GM20431 (cell line): ENCODE results near the gene SDHA.
"Not testable (repeated sequence)": the region's sequence is repeated elsewhere in the genome, so short reads cannot be mapped to it uniquely, and the experiment has no call there.

Experiments used
- in situ Hi-C: fragments of 300-500 bp; cut with MseI, MboI; formaldehyde crosslinking; loops from one replicate; pipeline ENCODE4 v1.15.0; 2020; ENCODE audit warnings: low sequenced_read_pairs; ENCODE audit not compliant: unreplicated experiment

The SDHA gene

GRCh38 chr5:294788-295187, 76.7 kb downstream of the SDHA start:
- in situ Hi-C loops, result not testable (repeated sequence)

DNA sequence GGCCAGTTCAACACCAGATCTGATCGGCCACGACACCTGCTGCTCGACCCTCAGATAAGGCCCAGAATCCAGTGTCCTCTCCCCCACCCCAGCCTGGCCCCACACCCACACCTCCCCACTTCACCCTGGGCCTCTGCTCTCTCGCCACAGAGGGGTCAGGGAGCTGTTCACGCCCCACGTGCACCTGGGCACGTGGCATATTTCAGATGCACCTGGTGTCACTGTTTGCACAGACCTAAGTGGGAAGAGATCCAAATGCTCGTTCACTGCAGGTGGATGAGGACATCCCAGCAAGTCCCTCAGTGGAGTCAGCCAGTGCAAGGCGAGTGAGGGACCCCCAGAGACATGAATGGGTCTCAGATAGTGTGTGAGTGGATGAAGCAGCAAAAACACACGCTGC, 78.1 kb downstream of the SDHA start:
- in situ Hi-C loops, result not testable (repeated sequence)

DNA sequence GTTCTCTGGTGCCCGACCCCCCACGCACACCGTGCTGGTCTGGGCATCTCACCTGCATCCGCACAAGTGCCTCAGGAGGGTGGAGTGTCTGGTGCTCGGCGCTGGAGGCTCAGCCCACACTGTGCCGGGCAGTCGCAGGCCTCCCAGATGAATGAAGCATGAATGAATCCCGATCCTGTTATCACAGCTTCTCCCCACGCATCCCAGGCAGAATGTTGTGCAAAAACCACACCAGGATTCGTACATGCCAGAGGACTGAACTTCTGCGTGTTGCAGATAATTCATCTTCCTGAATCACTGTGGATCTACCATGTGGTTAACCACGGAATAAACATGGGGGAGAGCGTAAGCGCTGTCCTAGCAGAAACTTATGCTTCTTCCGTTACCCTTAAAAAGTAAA, 78.8 kb downstream of the SDHA start:
- in situ Hi-C loops, result not testable (repeated sequence)

DNA sequence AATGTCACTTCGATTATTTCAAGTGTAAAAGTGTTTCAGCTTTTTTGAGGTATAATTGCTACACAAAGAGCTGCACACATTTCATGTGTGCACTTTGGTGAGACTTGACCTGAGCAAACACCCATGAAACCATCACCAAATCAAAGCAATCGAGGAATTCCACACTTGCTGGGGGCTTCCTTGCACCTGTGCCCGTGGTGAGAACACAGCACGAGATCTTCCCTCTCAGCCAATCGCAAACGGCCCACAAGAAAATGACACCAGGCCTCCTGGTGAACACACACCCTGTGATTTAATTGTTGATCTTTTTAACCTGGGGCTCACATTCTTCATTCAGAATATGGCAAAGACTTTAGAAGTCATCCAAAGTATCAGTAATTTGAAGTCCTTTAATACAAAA, 79.3 kb downstream of the SDHA start:
- in situ Hi-C loops, result not testable (repeated sequence)

- in situ Hi-C loops, result not testable (repeated sequence)
Observed at GRCh38 chr5:297991-298736, 80.0 kb downstream of the SDHA start.

GRCh38 chr5:298737-299125, 80.6 kb downstream of the SDHA start:
- in situ Hi-C loops, result no loop called here

DNA sequence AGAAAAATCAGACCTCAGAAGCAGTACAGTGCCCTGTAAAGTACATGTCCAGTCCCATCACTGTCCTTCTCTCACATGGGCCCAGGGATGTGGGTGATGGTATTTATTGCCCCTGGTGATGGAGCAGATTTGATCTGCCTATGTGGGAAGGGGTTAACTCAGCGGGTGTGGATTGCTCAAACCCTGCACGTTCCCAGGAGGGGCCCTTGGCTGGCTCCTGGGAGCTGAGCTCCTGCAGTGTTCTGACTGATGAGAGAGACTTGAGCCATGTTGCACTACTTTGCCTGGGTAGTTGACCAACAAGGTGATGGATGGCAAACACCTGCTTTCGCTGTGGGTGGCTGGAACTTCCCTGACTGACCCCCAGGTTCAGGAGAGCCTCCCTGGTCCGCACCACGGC, 81.8 kb downstream of the SDHA start:
- in situ Hi-C loops, result not testable (repeated sequence)

DNA sequence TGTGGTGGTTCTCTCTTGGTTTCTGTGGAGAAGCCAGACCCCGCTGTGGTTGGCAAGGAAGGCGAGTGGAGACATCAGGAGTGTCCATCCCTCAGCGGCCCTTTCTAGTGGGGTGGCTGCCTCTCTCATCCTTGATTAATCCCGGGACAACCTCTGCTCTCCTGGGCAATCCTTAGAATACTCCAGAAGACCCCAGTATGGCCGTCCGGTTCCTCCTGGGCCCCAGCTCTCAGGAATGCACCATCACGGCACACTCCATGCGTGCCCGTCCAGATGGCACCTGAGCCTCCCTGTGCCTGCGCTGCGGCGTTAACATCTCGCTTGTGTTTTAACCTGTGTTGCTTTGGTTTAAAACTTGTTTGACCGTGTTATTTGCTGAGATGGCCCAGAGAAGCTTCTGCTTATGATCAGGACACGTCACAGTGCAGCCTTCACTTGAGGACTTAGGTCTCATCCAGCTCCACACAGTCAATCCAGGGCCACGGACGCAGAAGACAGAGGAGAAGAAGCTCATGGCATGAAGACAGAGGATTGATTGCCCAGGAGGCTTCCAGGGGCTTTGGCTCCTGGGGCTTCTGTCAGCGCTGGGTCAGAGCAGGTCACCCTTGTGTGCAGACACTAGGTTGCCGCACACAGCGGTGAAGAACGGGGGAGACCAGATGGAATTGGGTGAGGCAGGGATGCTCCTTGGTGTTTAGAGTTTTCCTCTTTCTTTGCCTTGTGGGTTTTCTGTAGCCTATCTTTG, 82.7 kb downstream of the SDHA start:
- in situ Hi-C loops, result not testable (repeated sequence)

DNA sequence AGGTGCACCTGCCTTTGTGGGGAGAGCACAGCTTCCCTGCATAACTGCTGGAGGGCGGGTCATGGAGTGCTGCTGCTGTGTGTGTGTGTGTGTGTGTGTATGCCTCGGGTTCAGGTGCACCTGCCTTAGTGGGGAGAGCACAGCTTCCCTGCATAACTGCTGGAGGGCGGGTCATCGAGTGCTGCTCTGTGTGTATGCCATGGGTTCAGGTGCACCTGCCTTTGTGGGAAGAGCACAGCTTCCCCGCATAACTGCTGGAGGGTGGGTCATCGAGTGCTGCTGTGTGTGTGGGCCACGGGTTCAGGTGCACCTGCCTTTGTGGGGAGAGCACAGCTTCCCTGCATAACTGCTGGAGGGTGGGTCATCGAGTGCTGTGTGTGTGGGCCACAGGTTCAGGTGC, 84.3 kb downstream of the SDHA start:
- in situ Hi-C loops, result not testable (repeated sequence)

GRCh38 chr5:302966-303365, 84.8 kb downstream of the SDHA start:
- in situ Hi-C loops, result no loop called here

DNA sequence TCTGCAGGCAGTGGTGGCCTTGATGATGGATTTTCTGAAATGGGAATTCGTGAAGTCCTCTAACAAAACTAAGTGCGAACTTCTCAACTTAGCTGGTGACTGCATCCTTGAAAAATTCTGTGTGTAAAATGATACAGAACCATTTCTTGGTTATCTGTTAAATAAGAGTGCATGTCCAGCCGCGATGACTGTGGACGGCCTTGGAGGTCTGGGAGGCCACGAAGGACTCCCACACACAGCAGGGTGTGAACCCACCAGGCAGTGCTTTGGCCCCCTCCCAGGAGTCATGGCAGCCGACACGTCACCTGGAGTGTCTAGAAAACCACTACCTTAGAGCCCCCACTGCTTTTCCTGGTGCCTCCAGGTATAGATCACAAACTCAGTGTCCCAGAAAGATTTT, 85.6 kb downstream of the SDHA start:
- in situ Hi-C loops, result not testable (repeated sequence)

DNA sequence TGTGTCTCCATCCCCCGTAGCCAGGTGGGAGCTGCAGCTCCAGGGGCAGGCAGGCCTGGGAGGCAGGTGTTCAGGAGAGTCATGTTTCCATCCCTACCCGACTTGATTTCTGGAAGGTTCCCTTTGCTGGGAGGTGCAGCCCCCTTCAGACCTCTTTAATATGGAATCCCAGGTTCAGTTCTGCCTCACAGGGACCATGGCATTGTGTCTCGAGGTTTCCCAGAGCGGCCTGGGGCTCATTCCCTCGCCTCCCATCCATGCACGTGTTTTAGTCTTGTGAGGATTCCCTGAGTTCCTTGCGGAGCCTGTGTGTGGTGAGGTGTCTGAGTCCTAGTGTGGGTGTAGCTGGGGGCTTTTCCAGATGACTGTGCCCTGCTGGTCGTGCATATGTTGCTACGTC, 86.9 kb downstream of the SDHA start:
- in situ Hi-C loops, result no loop called here

GRCh38 chr5:305459-305858, 87.3 kb downstream of the SDHA start:
- in situ Hi-C loops, result no loop called here

GRCh38 chr5:306011-306805, 88.1 kb downstream of the SDHA start:
- in situ Hi-C loops, result no loop called here
